ENCODE results near the gene COG5.

DNA sequence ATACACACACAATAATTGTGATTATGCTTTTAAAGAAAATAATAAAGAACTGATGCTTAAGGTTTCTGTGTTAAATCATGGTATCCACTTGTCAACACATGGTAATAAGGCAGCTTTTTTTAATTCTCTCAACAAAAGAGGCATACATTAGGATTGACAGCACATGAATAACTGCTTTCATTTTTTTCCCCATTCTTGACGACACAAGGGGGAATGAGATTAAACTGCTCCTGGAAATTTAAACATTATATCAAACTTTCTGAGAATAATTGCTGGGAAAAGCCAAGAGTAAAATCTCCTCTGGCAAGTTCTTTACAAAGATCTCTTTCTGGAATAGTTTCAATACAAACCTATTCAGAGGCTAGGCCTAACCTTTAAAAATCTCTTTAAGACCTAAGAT lies 192.9 kb downstream of the COG5 start:
- TF ChIP-seq ARNTL (CRISPR knock-in tag; IDR thresholded peaks at IDR 0.05; ENCODE audit: borderline replicate concordance, low read depth) (no peak), GLIS3 (CRISPR knock-in tag; IDR thresholded peaks at IDR 0.05) (no peak), CSDC2 (CRISPR knock-in tag; IDR thresholded peaks at IDR 0.05) (no peak), CSRNP3 (CRISPR knock-in tag; IDR thresholded peaks at IDR 0.05) (no peak), ZFP3 (CRISPR knock-in tag; IDR thresholded peaks at IDR 0.05) (no peak), ZC3H10 (CRISPR knock-in tag; IDR thresholded peaks at IDR 0.05) (0 out of 2 replicates have a peak, but pooled peaks have one; percentile 53), SNAI2 (CRISPR knock-in tag; IDR thresholded peaks at IDR 0.05) (no peak), ISL1 (CRISPR knock-in tag; IDR thresholded peaks at IDR 0.05) (no peak), TOX (CRISPR knock-in tag; IDR thresholded peaks at IDR 0.05; ENCODE audit: borderline replicate concordance) (no peak), OSR1 (CRISPR knock-in tag; IDR thresholded peaks at IDR 0.05) (no peak), ZFP30 (CRISPR knock-in tag; IDR thresholded peaks at IDR 0.05) (no peak), ZNF8 (CRISPR knock-in tag; IDR thresholded peaks at IDR 0.05) (no peak), CREB5 (CRISPR knock-in tag; IDR thresholded peaks at IDR 0.05; ENCODE audit: low read depth) (no peak)
- TF ChIP-seq, protein P1, sequence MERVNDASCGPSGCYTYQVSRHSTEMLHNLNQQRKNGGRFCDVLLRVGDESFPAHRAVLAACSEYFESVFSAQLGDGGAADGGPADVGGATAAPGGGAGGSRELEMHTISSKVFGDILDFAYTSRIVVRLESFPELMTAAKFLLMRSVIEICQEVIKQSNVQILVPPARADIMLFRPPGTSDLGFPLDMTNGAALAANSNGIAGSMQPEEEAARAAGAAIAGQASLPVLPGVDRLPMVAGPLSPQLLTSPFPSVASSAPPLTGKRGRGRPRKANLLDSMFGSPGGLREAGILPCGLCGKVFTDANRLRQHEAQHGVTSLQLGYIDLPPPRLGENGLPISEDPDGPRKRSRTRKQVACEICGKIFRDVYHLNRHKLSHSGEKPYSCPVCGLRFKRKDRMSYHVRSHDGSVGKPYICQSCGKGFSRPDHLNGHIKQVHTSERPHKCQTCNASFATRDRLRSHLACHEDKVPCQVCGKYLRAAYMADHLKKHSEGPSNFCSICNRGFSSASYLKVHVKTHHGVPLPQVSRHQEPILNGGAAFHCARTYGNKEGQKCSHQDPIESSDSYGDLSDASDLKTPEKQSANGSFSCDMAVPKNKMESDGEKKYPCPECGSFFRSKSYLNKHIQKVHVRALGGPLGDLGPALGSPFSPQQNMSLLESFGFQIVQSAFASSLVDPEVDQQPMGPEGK (CRISPR knock-in tag; IDR thresholded peaks at IDR 0.05; ENCODE audit: borderline replicate concordance): no peak
